A549 (cell line): ENCODE measurements around the gene R3HDML.

ENCODE experiments used
- CEBPB ChIP-seq, 2 experiments: fragments of >200 bp in 1 of 2; sonication (Bioruptor Twin) in 1 of 2; formaldehyde crosslinking in 1 of 2; IDR thresholded peaks; 2 replicates each; pipeline ENCODE4 v1.6.1; 2012 to 2016
- CHD2 ChIP-seq: fragments of 150-350 bp; IDR thresholded peaks from 2 replicates; pipeline ENCODE4 v1.6.1; 2014; ENCODE audit warnings: low read length; ENCODE audit not compliant: partially characterized antibody
- CHD4 ChIP-seq: fragments of 200-600 bp; sonication (generic); IDR thresholded peaks from 2 replicates; pipeline ENCODE4 v1.6.1; 2016; ENCODE audit warnings: antibody characterized with exemption, mild to moderate bottlenecking, borderline replicate concordance
- EP300 ChIP-seq, 2 experiments: fragments of >200 bp; sonication (Bioruptor Twin); formaldehyde crosslinking; IDR thresholded peaks; 2 replicates in 1 of 2; 3 replicates in 1 of 2; pipeline ENCODE4 v1.6.1; 2016 to 2017
- HDAC2 ChIP-seq: fragments of 200-600 bp; sonication (generic); IDR thresholded peaks from 2 replicates; pipeline ENCODE4 v1.6.1; 2016
- MAFK ChIP-seq: fragments of 450-650 bp; IDR thresholded peaks from 2 replicates; pipeline ENCODE4 v1.6.1; 2014; ENCODE audit not compliant: partially characterized antibody
- RFX5 ChIP-seq: fragments of 450-650 bp; IDR thresholded peaks from 2 replicates; pipeline ENCODE4 v1.7.1; 2014; ENCODE audit warnings: antibody characterized with exemption, mild to moderate bottlenecking, moderate library complexity
- RNF2 ChIP-seq: fragments of 200-600 bp; sonication (generic); IDR thresholded peaks from 2 replicates; pipeline ENCODE4 v1.6.1; 2016; ENCODE audit warnings: low read depth, mild to moderate bottlenecking, antibody characterized with exemption, moderate library complexity, borderline replicate concordance
- SMC3 ChIP-seq: fragments of >200 bp; sonication (Bioruptor Twin); formaldehyde crosslinking; IDR thresholded peaks from 3 replicates; pipeline ENCODE4 v1.6.1; 2018; ENCODE audit warnings: inconsistent platforms
- TP53 ChIP-seq: fragments of 250-450 bp; sonication (Bioruptor Pico); IDR thresholded peaks from 2 replicates; pipeline ENCODE4 v1.5.0; 2021; ENCODE audit warnings: mild to moderate bottlenecking, moderate library complexity
- TF ChIP-seq, protein P1 (sequence below): fragments of >200 bp; sonication (Bioruptor Twin); formaldehyde crosslinking; IDR thresholded peaks from 3 replicates; pipeline ENCODE4 v1.5.1; 2016
- TF ChIP-seq, protein P2 (sequence below): fragments of 450-650 bp; IDR thresholded peaks from 2 replicates; pipeline ENCODE4 v1.6.1; 2014; ENCODE audit warnings: antibody characterized with exemption
- TF ChIP-seq, protein P3 (sequence below): fragments of 200-600 bp; sonication (generic); IDR thresholded peaks from 2 replicates; pipeline ENCODE4 v1.6.1; 2016; ENCODE audit warnings: antibody characterized with exemption, mild to moderate bottlenecking, moderate library complexity

DNA sequence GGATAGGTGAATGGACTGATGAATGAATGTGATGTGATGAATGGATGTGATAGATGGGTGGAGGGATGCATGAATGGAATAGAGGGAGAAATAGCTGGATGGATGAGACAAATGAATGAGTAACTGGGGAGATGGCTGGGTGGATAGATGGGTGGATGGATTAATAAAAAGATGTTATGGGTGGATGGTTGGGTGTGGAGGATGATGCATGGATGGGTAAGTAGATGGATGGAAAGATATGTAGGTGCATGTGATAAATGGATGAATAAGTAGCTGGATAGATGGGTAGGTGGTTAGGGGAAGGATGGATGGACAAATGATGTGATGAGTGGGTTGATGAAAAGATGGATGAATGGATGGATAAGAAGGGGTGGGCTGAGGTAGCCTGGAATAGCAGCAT is 23.4 kb downstream of the R3HDML start:
- no peak for TF ChIP-seq CEBPB (IDR thresholded peaks at IDR 0.05)
- TF ChIP-seq, protein P1, sequence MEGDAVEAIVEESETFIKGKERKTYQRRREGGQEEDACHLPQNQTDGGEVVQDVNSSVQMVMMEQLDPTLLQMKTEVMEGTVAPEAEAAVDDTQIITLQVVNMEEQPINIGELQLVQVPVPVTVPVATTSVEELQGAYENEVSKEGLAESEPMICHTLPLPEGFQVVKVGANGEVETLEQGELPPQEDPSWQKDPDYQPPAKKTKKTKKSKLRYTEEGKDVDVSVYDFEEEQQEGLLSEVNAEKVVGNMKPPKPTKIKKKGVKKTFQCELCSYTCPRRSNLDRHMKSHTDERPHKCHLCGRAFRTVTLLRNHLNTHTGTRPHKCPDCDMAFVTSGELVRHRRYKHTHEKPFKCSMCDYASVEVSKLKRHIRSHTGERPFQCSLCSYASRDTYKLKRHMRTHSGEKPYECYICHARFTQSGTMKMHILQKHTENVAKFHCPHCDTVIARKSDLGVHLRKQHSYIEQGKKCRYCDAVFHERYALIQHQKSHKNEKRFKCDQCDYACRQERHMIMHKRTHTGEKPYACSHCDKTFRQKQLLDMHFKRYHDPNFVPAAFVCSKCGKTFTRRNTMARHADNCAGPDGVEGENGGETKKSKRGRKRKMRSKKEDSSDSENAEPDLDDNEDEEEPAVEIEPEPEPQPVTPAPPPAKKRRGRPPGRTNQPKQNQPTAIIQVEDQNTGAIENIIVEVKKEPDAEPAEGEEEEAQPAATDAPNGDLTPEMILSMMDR: no peak
- TF ChIP-seq CHD4: no peak
- no peak for TF ChIP-seq SMC3
- TF ChIP-seq, protein P2, sequence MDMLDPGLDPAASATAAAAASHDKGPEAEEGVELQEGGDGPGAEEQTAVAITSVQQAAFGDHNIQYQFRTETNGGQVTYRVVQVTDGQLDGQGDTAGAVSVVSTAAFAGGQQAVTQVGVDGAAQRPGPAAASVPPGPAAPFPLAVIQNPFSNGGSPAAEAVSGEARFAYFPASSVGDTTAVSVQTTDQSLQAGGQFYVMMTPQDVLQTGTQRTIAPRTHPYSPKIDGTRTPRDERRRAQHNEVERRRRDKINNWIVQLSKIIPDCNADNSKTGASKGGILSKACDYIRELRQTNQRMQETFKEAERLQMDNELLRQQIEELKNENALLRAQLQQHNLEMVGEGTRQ: no peak
- TF ChIP-seq, protein P3, sequence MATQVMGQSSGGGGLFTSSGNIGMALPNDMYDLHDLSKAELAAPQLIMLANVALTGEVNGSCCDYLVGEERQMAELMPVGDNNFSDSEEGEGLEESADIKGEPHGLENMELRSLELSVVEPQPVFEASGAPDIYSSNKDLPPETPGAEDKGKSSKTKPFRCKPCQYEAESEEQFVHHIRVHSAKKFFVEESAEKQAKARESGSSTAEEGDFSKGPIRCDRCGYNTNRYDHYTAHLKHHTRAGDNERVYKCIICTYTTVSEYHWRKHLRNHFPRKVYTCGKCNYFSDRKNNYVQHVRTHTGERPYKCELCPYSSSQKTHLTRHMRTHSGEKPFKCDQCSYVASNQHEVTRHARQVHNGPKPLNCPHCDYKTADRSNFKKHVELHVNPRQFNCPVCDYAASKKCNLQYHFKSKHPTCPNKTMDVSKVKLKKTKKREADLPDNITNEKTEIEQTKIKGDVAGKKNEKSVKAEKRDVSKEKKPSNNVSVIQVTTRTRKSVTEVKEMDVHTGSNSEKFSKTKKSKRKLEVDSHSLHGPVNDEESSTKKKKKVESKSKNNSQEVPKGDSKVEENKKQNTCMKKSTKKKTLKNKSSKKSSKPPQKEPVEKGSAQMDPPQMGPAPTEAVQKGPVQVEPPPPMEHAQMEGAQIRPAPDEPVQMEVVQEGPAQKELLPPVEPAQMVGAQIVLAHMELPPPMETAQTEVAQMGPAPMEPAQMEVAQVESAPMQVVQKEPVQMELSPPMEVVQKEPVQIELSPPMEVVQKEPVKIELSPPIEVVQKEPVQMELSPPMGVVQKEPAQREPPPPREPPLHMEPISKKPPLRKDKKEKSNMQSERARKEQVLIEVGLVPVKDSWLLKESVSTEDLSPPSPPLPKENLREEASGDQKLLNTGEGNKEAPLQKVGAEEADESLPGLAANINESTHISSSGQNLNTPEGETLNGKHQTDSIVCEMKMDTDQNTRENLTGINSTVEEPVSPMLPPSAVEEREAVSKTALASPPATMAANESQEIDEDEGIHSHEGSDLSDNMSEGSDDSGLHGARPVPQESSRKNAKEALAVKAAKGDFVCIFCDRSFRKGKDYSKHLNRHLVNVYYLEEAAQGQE: no peak
- TF ChIP-seq RNF2: no peak
- no peak for TF ChIP-seq TP53
- no peak for TF ChIP-seq CHD2
- TF ChIP-seq HDAC2: no peak
- TF ChIP-seq MAFK: no peak
- TF ChIP-seq EP300 (IDR thresholded peaks at IDR 0.05): no peak
- TF ChIP-seq RFX5: no peak
